Smooth muscle cell (in vitro differentiated cells): ENCODE data around the gene AGR2. TPM values are rescaled to one million over a fixed set of nuclear protein-coding genes. Genes with fewer than 3 reads are reported as not detected.

Experiments used
- DNase-seq: peaks from one replicate; lab custom pipeline; 2025; ENCODE audit not compliant: unreplicated experiment; lab: John Stamatoyannopoulos, UW
- H2AFZ ChIP-seq: fragments of 200-600 bp; sonication (generic); 2 replicates; pipeline ENCODE4 v1.6.0; 2016; ENCODE audit warnings: antibody characterized with exemption, low read depth, mild to moderate bottlenecking
- H3F3A ChIP-seq: fragments of 200-600 bp; sonication (generic); 2 replicates; pipeline ENCODE4 v1.6.0; 2017; ENCODE audit warnings: antibody characterized with exemption, low read depth
- H3K27ac ChIP-seq: fragments of 200-600 bp; sonication (generic); 2 replicates; pipeline ENCODE4 v1.5.1; 2016; ENCODE audit warnings: low read depth, mild to moderate bottlenecking
- H3K27me3 ChIP-seq: fragments of 200-600 bp; sonication (generic); 2 replicates; pipeline ENCODE4 v1.6.1; 2016; ENCODE audit warnings: low read depth, mild to moderate bottlenecking
- H3K36me3 ChIP-seq: fragments of 200-600 bp; sonication (generic); 2 replicates; pipeline ENCODE4 v1.5.1; 2016; ENCODE audit warnings: low read depth
- H3K4me1 ChIP-seq: fragments of 200-600 bp; sonication (generic); 2 replicates; pipeline ENCODE4 v1.5.1; 2016; ENCODE audit warnings: low read depth
- H3K4me2 ChIP-seq: fragments of 200-600 bp; sonication (generic); 2 replicates; pipeline ENCODE4 v1.6.0; 2016; ENCODE audit warnings: mild to moderate bottlenecking
- H3K4me3 ChIP-seq: fragments of 200-600 bp; sonication (generic); 2 replicates; pipeline ENCODE4 v1.5.1; 2016; ENCODE audit warnings: mild to moderate bottlenecking
- H3K79me2 ChIP-seq: fragments of 200-600 bp; sonication (generic); 2 replicates; pipeline ENCODE4 v1.6.0; 2016; ENCODE audit warnings: low read depth, mild to moderate bottlenecking
- H3K9ac ChIP-seq: fragments of 200-600 bp; sonication (generic); 2 replicates; pipeline ENCODE4 v1.6.0; 2016; ENCODE audit warnings: low read depth
- H3K9me3 ChIP-seq: fragments of 200-600 bp; sonication (generic); replicated peaks from 2 replicates; pipeline ENCODE4 v1.5.1; 2016; ENCODE audit warnings: low read depth
- H4K20me1 ChIP-seq: fragments of 200-600 bp; sonication (generic); 2 replicates; pipeline ENCODE4 v1.6.0; 2016; ENCODE audit warnings: low read depth
- WGBS: methylation state at CpG from one replicate; pipeline ENCODE4 v1.1.7; 2016; ENCODE audit warnings: low lambda C conversion rate; 5-methylcytosine and 5-hydroxymethylcytosine counted together
- polyA plus RNA-seq: library from polyadenylated mRNA; unstranded; fragments of >200 nt; fragmentation: Nextera tagmentation; extraction: Ambion mirVana; gene quantifications from 2 replicates; pipeline ENCODE4 v1.2.1, GENCODE V29; 2016
- total RNA-seq: library from RNA; depleted of rRNA; stranded (reverse); fragments of >200 nt; gene quantifications from 2 replicates; pipeline ENCODE4 v1.2.3, GENCODE V29; 2014
- TF ChIP-seq, protein P1 (sequence below): fragments of 200-600 bp; sonication (generic); IDR thresholded peaks from 2 replicates; pipeline ENCODE4 v1.5.1; 2017; ENCODE audit warnings: borderline replicate concordance, mild to moderate bottlenecking, antibody characterized with exemption; ENCODE audit not compliant: insufficient read depth, poor library complexity, severe bottlenecking

The AGR2 gene
- total and polyA plus RNA-seq, 2 experiments from 2014 or later: 1.2 to 10.6 TPM

DNA sequence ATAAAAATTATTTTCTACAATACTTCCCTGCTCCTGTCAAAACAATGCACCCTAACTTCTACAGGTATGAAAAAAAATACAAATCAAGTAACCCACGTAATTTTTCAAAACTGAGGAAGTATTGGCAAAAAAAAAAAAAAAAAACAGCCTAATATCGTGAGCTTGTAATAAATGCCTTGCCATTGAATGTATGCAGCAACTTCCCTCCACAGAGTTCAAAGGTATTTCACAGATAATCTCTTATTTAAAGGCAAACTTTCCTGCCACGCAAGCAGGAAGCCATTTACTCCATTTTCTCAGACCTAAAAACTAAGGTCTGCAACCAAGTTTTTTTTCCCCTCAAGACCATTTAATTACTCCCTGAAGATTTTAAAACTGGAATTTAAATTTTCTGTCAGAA is 642 bp upstream of the AGR2 start:
- Histone ChIP-seq H3K27ac (no peak overlapping the region), H2AFZ (no peak overlapping the region)
- DNase-seq: no peak

DNA sequence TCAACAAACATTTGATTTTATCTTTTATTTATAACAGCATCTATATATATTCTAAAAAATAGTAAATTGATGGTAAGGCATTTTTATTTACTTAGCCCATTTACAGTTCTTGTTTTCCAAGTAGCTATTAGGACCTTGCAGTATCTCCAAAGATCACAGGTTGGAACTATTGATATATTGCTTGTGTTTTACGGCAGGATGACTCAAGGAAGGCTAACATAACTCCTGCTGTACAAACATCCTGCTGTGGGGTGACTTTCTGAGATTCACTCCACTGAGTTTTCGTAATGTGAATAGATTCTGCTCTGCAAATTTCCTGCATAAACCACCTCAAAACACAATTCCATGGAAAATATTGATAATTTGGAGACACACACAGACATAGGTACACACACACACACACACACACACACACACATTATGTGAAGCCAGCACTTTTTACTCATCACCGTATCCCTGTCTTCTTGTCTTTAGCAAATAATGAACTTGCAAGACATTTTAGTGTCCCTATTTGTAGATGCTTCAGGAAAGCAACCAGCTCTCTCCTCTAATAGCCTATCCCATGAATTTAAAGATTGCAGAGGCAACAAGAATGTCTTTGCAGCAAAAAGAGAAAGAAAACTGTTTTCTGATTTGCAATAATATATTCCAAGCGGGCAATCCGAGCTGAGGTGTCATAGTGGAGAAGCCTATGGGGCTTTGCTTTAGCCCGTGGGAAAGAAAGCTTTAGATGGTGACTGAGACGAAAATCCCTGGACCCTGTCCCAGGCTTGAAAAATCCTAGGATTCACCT is 722 bp downstream of the AGR2 start:
- H3K27ac ChIP-seq: no peak overlapping the region
- H3K36me3 ChIP-seq: no peaks in the 10 kb centered on the region
- TF ChIP-seq, protein P1, sequence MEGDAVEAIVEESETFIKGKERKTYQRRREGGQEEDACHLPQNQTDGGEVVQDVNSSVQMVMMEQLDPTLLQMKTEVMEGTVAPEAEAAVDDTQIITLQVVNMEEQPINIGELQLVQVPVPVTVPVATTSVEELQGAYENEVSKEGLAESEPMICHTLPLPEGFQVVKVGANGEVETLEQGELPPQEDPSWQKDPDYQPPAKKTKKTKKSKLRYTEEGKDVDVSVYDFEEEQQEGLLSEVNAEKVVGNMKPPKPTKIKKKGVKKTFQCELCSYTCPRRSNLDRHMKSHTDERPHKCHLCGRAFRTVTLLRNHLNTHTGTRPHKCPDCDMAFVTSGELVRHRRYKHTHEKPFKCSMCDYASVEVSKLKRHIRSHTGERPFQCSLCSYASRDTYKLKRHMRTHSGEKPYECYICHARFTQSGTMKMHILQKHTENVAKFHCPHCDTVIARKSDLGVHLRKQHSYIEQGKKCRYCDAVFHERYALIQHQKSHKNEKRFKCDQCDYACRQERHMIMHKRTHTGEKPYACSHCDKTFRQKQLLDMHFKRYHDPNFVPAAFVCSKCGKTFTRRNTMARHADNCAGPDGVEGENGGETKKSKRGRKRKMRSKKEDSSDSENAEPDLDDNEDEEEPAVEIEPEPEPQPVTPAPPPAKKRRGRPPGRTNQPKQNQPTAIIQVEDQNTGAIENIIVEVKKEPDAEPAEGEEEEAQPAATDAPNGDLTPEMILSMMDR: no peak
- no peak overlapping the region for H3K9ac ChIP-seq
- H3F3A ChIP-seq: no peaks in the 10 kb centered on the region
- 84% methylated on average over 7 of the region's 7 CpGs for WGBS
- H3K4me3 ChIP-seq: peak overlapping the region; percentile 26
- H3K9me3 ChIP-seq: no peaks in the 10 kb centered on the region
- H3K79me2 ChIP-seq: no peaks in the 10 kb centered on the region
- no peaks in the 10 kb centered on the region for H3K27me3 ChIP-seq
- no peak for DNase-seq
- H3K4me1 ChIP-seq: no peaks in the 10 kb centered on the region
- no peaks in the 10 kb centered on the region for H4K20me1 ChIP-seq
- no peak overlapping the region for H2AFZ ChIP-seq
- no peak overlapping the region for H3K4me2 ChIP-seq

More for the DNA sequence above, 642 bp upstream of the AGR2 start:
- H3K79me2 ChIP-seq: no peaks in the 10 kb centered on the region
- TF ChIP-seq, protein P1: no peak
- no peaks in the 10 kb centered on the region for H4K20me1 ChIP-seq
- no peaks in the 10 kb centered on the region for H3K4me1 ChIP-seq
- H3F3A ChIP-seq: no peaks in the 10 kb centered on the region
- no peaks in the 10 kb centered on the region for H3K9me3 ChIP-seq
- H3K27me3 ChIP-seq: no peaks in the 10 kb centered on the region
- H3K4me2 ChIP-seq: no peak overlapping the region
- H3K4me3 ChIP-seq: no peak overlapping the region
- H3K36me3 ChIP-seq: no peaks in the 10 kb centered on the region
- WGBS: 88% methylated on average over 3 of the region's 3 CpGs
- H3K9ac ChIP-seq: no peak overlapping the region

DNA sequence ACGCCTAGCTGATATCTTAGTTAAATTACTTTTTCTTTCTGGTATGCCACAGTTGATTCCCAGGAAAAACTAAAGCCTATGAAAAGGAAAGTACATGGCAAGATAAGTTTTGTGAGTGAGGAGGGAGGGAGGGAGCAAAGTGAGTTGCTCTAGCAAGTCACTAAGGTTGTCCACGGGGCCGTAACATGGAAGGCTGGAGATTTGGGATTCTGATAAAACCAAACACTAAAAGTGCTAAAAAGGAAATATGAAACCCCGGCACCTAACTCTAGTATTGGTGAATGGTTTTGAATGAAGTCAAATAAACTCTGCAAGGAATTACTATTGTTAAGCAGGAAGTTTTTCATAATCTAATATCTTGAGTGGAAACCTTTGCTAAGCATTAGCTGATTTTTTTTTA is 1.7 kb downstream of the AGR2 start:
- 90% methylated on average over 4 of the region's 4 CpGs for WGBS
- no peaks in the 10 kb centered on the region for H3K27me3 ChIP-seq
- H3K9me3 ChIP-seq: no peaks in the 10 kb centered on the region
- TF ChIP-seq, protein P1: no peak
- no peak overlapping the region for H2AFZ ChIP-seq
- H3K27ac ChIP-seq: no peak overlapping the region
- H3K4me1 ChIP-seq: no peaks in the 10 kb centered on the region
- H3K36me3 ChIP-seq: no peaks in the 10 kb centered on the region
- no peak for DNase-seq
- no peak overlapping the region for H3K9ac ChIP-seq
- no peak overlapping the region for H3K4me2 ChIP-seq
- no peaks in the 10 kb centered on the region for H3K79me2 ChIP-seq
- no peaks in the 10 kb centered on the region for H3F3A ChIP-seq
- H3K4me3 ChIP-seq: peak overlapping the region; percentile 26
- H4K20me1 ChIP-seq: no peaks in the 10 kb centered on the region

- H3K4me1 ChIP-seq: no peaks in the 10 kb centered on the region
- WGBS: 88% methylated on average over 4 of the region's 4 CpGs
- H3K9ac ChIP-seq: no peak overlapping the region
- H4K20me1 ChIP-seq: no peaks in the 10 kb centered on the region
- no peak overlapping the region for H3K27ac ChIP-seq
- no peak overlapping the region for H3K4me3 ChIP-seq
- no peak for DNase-seq
- no peaks in the 10 kb centered on the region for H3K9me3 ChIP-seq
- no peaks in the 10 kb centered on the region for H3K27me3 ChIP-seq
- TF ChIP-seq, protein P1: no peak
- no peaks in the 10 kb centered on the region for H3F3A ChIP-seq
- no peaks in the 10 kb centered on the region for H3K36me3 ChIP-seq
- no peak overlapping the region for H3K4me2 ChIP-seq
- no peak overlapping the region for H2AFZ ChIP-seq
- no peaks in the 10 kb centered on the region for H3K79me2 ChIP-seq
These were observed 3.2 kb downstream of the AGR2 start for GRCh38 chr7:16801579-16801978.
